Non-pigmented ciliary epithelial cell (primary cell): Measurements from ENCODE around the gene NEAT1.

Experiments
- DNase-seq: peaks from one replicate; pipeline ENCODE4 v3.0.0-alpha.2; 2010; ENCODE audit warnings: low read depth

The NEAT1 gene

GRCh38 chr11:65421794-65422632 is 585 bp upstream of the NEAT1 start:
- DNase-seq = no peak

- DNase-seq = no peak
Measured at GRCh38 chr11:65423516-65424204, 1.1 kb downstream of the NEAT1 start.

- no peak for DNase-seq
Measured at GRCh38 chr11:65424205-65425104, 1.9 kb downstream of the NEAT1 start.

- DNase-seq = no peak
Measured at GRCh38 chr11:65425105-65425970, 2.7 kb downstream of the NEAT1 start.

GRCh38 chr11:65425971-65426838 is 3.6 kb downstream of the NEAT1 start:
- DNase-seq = no peak

GRCh38 chr11:65426839-65427690 is 4.5 kb downstream of the NEAT1 start:
- no peak for DNase-seq

- DNase-seq = no peak
Measured at GRCh38 chr11:65427691-65428577, 5.3 kb downstream of the NEAT1 start.

- DNase-seq = no peak
Measured at GRCh38 chr11:65428578-65429067, 6.0 kb downstream of the NEAT1 start.

GRCh38 chr11:65429068-65429681 is 6.6 kb downstream of the NEAT1 start:
- no peak for DNase-seq

- no peak for DNase-seq
Measured at GRCh38 chr11:65429724-65430405, 7.3 kb downstream of the NEAT1 start.

- no peak for DNase-seq
Measured at GRCh38 chr11:65430406-65431217, 8.0 kb downstream of the NEAT1 start.

- no peak for DNase-seq
Measured at GRCh38 chr11:65431451-65432099, 9.0 kb downstream of the NEAT1 start.

GRCh38 chr11:65432100-65432650 is 9.6 kb downstream of the NEAT1 start:
- DNase-seq = no peak

- DNase-seq = no peak
Measured at GRCh38 chr11:65432686-65433582, 10.3 kb downstream of the NEAT1 start.
